Stimulated activated CD4-positive, alpha-beta T cell treated with anti-CD3 and anti-CD28 coated beads, Interleukin-12 subunit alpha, Interleukin-12 subunit beta, amount 100 ng/mL, for 48 hours (primary cell): ENCODE measurements around the gene HIGD1B.

Source experiments
- DNase-seq, 3 donors: peaks; one replicate each; pipeline ENCODE4 v3.0.0-alpha.2; 2020; ENCODE audit warnings: low read depth in 2 of 3, low spot score in 1 of 3

HIGD1B gene

DNA sequence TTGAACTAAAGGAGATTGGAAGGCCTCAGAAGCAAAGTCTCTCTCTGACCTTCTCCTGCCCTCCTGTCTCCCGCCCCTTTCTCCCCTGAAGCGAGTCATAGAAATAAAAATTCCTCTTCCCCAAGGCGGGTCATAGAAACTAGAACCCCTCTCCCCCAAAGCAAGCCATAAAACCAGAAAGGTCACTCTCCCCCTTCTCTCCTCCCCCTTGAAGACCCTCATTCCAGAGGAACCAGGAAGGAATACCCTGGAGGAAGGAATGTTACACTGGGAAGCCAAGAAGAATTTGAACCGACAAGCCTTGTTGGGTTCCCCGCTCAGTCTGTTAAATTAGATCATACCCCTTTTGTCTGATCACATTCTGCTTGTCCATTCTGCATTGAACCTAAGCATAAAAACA is 14.9 kb upstream of the HIGD1B start:
- DNase-seq, result no peak

- no peak for DNase-seq
These were observed 10.5 kb upstream of the HIGD1B start for GRCh38 chr17:44837196-44837595.

DNA sequence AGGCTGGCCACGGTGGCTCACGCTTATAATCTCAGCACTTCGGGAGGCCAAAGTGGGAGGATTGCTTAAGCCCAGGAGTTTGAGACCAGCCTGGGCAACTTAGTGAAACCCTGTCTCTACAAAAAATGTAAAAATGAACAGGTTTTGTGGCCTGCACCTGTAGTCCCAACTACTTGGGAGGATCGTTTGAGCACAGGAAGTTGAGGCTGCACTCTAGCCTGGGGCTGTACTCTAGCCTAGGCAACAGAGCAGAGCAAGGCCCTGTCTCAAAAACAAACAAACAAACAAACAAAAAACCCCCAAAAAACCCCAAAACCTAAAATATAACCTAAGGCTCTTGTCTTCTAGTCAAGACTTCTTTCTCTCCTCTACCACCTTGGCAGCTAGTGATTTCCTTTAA is 7.4 kb upstream of the HIGD1B start:
- no peak for DNase-seq

DNA sequence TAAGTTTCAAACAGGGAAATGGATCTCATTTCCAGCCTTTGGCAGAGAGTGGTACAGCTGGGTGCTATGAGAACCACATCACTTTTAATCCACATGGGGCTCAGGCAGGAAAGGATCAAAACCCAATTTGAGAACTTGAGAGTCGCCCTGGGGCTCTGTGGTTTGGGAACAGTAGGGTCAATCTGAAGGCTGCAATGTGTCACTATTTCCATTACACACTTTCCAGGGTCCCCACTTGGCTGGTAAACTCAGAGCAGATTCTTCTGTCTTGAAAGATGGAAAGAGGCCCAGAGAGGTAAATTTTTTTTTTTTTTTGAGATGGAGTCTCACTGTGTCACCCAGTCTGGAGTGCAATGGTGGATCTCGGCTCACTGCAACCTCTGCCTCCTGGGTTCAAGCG is 6.7 kb upstream of the HIGD1B start:
- no peak for DNase-seq

GRCh38 chr17:44842748-44843147 is 4.9 kb upstream of the HIGD1B start:
- no peak for DNase-seq

DNA sequence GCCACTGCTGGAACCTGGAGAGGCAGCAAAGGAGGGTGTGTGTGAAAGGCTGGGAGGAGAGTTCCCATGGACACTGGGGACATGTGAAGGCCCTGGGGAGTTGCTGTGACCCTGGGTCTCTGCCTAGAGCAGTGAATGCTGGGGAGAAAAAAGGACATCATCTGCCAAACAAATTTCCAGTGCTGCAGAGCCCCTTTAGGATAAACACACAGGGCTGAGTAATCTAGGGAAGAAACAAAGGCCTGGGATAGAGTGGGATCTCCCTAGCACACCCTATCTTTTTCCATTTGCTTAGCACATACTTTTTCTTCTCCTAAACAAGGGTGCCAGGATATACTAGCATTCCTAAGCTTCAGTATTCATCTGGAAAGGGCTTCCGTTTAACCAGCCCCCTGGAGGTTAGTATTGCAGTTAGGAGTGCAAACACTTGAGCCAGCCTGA is 3.3 kb upstream of the HIGD1B start:
- no peak for DNase-seq

GRCh38 chr17:44846206-44846605 is 1.5 kb upstream of the HIGD1B start:
- no peak for DNase-seq

DNA sequence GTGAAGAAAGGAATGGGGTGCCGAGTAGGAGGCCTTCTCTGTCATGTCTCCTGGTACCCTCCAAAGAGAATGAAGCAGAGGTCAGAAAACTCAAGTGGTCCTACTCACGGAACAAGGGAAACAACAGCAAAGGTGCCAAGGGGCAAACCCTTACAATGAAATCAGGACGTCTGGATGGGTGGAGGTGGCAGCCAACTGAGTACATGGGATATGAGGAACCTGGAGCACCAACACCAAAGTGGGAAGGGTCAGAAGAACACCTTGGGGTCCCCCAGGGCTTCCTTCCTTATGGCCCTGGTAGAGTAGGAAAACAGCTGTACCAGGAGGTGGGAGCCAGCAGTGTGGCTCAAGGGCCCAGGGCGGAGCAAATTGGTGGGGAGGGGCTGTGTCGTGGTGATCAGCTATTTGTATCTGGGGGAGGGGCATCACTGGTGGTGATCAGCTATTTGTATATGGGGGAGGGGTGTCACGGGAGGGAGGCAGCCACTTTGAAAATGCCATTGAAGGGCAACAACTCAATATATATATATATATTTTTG is 643 bp downstream of the HIGD1B start:
- no peak for DNase-seq

- DNase-seq, result no peak
These were observed 1.3 kb downstream of the HIGD1B start for GRCh38 chr17:44848961-44849489.

- no peak for DNase-seq
These were observed 2.3 kb downstream of the HIGD1B start for GRCh38 chr17:44850025-44850424.

GRCh38 chr17:44850612-44851011 is 2.9 kb downstream of the HIGD1B start:
- DNase-seq, result no peak

DNA sequence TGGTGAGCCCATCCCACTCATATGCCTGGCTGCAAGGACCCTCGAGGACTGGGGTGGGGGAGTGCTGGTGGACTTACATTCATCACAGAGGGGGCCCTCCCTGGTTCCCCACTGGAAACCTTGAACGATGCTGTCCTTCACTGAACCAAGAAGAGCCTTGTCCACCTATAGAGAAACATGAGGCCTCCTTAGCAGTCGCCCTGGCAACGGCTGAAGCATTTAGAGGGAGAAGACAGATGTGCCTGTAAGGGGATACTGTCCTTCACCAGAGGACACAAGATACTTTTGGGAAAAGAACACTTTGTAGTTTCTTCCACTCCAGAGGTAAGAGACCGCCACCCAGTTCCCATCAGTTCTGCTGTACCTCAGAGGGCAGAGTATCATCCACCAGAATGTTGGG is 6.5 kb downstream of the HIGD1B start:
- DNase-seq, result no peak

- no peak for DNase-seq
These were observed 12.0 kb downstream of the HIGD1B start for GRCh38 chr17:44859701-44860100.

DNA sequence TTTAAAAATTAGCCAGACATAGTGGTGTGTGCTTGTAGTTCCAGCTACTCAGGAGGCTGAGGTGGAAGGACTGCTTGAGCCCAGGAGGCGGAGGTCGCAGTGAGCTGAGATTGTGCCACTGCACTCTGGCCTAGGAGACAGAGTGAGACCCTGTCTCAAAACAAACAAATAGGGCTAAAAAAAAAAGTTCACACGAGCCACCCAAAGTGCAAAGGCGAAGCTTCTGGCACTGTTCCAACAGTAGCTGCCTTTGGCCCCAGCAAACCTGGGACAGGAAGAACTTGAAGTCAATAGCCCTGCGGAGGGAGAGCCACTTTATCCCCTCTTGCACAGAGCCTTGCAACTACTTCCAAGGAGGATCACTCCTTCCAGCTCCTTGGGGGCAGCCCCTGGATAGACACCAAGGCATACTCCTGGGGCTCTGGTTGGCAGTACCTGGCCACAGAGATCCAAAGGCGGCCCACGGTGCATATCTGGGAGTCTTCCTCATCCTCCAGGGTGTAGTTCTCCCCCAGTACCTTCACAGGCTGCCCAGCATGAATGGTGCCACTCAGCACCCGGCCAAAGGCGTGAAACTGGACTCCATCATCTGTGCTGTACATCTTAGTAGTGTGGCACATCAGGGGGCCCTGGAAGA is 14.7 kb downstream of the HIGD1B start:
- no peak for DNase-seq

DNA sequence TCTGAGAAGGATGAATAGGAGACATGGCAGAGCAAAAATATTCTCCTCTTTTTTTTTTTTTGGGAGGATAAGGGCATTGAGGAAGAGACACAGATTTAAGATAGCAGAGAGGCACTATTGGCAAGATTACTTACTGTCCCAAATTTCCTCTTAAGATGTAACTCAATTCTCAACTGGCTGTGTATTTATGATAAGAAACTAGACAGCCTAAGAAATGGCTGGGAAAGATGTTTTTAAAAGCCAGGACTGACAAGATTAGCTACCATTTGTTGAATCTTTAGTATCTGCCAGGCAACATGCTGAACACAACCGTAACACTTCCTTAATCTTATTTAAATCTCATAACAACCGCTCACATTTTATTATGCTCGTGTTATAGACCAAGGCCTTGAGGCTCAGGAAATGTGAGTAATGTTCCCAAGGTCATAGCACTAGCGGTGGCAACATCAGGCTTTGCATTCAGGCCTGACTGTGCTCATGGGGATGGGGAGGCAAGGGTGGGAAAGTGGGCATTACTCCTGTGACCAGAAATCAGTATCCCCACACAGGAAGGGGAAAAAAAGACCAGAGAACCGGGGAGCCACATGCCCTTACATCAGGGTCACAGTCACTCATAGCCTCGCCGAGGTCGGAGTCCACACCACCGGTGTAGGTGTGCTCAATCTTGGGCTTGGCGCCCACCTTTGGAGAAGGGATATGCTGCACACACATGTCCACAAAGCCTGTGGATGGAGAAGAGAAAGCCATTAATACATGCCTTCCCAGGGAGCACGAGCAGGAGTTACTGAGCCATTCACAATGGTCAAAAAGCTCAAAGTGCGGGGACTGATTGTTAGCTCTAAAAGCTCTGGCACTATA is 15.6 kb downstream of the HIGD1B start:
- no peak for DNase-seq

DNA sequence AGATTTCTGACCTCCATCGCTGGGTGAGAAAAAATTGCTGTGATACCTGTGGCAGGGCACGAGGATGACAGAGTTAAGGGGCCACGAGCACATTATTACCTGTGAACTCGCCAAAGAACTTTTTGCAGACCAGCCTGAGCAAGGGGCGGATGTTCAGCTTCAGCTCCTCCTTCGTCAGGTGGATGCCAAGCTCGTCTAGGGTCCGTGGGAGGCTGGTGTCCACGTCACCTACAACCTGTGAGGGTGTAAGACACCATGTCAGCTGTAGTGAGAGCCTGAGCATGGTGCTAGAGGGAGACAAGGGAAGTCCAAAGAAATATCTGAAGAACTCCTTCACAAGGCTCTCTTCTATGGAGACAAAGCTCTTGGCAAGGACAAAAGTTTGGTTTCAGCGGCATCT is 17.1 kb downstream of the HIGD1B start:
- DNase-seq, result no peak

DNA sequence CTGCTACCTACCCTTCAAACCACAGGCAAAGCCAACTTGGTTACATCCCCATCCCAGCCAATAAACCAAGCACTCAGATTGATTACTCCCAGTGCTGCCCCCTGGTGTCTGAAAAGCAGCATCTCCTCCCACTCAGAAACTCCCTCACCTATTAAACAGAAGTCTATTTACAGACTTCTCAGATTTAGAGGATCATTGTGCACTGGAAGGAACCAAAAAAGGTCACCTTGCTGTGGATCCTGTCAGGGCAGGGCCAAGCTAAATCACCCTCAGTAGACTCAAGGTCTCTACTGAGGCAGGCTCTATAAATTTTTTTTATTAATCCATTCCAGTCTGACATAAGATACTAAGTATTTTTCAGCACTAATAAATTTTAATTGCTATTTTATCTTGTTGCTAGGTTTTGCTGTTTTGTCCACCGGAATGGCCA is 17.6 kb downstream of the HIGD1B start:
- peak; percentile 37 to 75 (median 51) for DNase-seq

DNA sequence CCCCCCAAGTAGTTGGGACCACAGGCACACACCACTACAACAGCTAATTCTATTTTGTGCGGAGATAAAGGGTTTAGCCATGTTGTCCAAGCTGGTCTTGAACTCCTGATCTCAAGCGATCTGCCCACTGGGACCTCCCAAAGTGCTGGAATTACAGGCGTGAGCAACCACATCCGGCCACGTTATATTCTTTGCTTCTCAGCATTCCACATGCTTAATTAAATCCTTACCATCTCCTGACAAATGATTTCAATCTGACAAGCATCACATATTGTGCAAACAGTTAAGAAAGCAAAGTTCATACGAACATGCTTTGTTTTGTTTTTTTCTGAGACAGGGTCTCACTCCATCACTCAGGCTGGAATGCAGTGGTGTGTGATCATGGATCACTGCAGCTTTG is 18.2 kb downstream of the HIGD1B start:
- no peak for DNase-seq

DNA sequence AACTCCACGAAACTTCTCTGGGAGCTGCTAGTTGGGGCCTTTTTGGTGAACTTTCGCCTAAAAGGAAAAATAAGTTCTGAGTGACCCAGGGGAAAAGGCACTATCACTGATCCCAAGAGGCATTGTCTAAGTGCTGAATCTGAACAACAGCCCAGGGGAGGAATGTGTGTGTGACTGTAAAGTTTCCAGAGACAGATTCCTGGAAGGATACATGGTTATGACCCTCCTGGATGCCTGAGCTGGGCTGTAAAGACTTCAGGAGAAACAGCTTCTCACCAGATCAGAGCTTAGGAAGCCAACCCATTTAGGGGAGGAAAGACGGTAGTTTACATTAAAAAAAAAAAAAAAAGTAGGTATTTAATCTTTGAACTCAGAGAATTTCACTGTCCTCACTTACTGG is 20.2 kb downstream of the HIGD1B start:
- no peak for DNase-seq

DNA sequence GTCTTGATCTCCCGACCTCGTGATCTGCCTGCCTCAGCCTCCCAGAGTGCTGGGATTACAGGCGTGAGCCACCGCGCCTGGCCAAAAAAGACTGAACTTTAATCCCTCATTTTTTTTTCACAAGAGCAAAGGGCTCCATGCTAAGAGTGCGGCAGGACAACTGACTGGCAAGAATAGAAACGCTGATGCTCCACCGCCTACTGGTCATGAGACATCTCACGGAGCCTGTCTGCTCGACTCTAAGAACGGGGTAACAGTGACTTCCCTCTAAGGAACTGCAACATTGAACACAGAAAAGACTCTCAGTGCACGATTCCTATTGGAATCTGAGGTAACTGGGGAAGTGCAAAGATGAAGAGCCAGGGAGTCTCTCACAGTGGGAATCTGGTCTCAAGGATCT is 23.9 kb downstream of the HIGD1B start:
- no peak for DNase-seq

- no peak for DNase-seq
These were observed 24.6 kb downstream of the HIGD1B start for GRCh38 chr17:44872131-44872768.

GRCh38 chr17:44875761-44876160 is 28.1 kb downstream of the HIGD1B start:
- DNase-seq, result no peak
